ENCODE measurements around the gene FOXN3. TPM values are rescaled to one million over a fixed set of nuclear protein-coding genes. Genes with fewer than 3 reads are reported as not detected.

Gene FOXN3
- total RNA-seq, 4 donors from 2014 or later, result 66.1 to 130 (median 109) TPM

DNA sequence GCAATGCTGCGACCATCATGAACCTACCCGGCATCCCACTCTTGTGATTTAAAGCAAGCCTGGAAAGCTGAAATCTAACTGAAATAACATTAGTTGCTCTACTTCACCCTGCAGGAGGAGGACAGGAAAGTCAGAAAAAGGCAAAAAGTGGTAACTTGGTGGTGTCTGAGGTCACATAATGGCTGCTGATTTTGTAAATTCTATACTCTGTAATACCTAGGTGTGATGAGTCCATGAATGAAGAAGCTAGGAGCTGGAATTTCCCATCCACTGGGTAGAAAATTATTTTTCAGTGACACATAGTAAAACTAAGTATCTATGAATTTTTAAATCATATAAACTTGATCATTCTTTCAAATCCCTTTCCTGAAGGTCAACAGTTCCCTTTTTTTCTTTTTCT, 183.8 kb downstream of the FOXN3 start:
- no peak overlapping the region for H3K4me3 ChIP-seq
- H3K9me3 ChIP-seq, result no peaks in the 10 kb centered on the region
- peaks cover 0 to 15% (median 2%) of the 10 kb centered on the region in 4 donors for H3K4me1 ChIP-seq
- WGBS, 2 donors (ENCODE audit: low coverage in 1 of 2), result 97 to 100% methylated on average over 2 of the region's 2 CpGs
- H3K36me3 ChIP-seq, result no peaks in the 10 kb centered on the region
- intact Hi-C loops (cut with DNase I; ENCODE audit: low total_unique reads) (loop anchor here (10.0 kb wide), 1 partner anchor 768 kb away; no protein-coding TSS in a partner anchor), in situ Hi-C loops (cut with MboI; ENCODE audit: low pct_ligation_motif_present in 1 of 4, low pct_unique_long_range_greater_than_20kb in 1 of 4, low sequenced_read_pairs in 3 of 4) (no loop called here)
- no peaks in the 10 kb centered on the region for H3K27me3 ChIP-seq
- H3K27ac ChIP-seq, result no peak overlapping the region
- TF ChIP-seq EP300 (IDR thresholded peaks at IDR 0.05; ENCODE audit: low read depth), result no peak
- no peak for TF ChIP-seq POLR2AphosphoS5 (IDR thresholded peaks at IDR 0.05)
- no peak for TF ChIP-seq CTCF (IDR thresholded peaks at IDR 0.05)
- TF ChIP-seq POLR2A (IDR thresholded peaks at IDR 0.05), result no peak
- DNase-seq, result no peak

GRCh38 chr14:89232265-89233070, 184.6 kb downstream of the FOXN3 start:
- Histone ChIP-seq H3K4me3 (no peak overlapping the region), H3K27me3 (no peaks in the 10 kb centered on the region), H3K4me1 (peaks cover 0 to 22% (median 2%) of the 10 kb centered on the region in 4 donors), H3K27ac (no peak overlapping the region), H3K36me3 (no peaks in the 10 kb centered on the region), H3K9me3 (no peaks in the 10 kb centered on the region)
- in situ Hi-C loops (cut with MboI; ENCODE audit: low pct_ligation_motif_present in 1 of 4, low pct_unique_long_range_greater_than_20kb in 1 of 4, low sequenced_read_pairs in 3 of 4), result no loop called here
- WGBS, 2 donors (ENCODE audit: low coverage in 1 of 2), result 92 to 93% methylated on average over 8 to 18 of the region's 18 CpGs
- intact Hi-C loops (cut with DNase I; ENCODE audit: low total_unique reads), result loop anchor here (10.0 kb wide), 1 partner anchor 768 kb away; no protein-coding TSS in a partner anchor
- no peak for DNase-seq
- TF ChIP-seq EP300 (IDR thresholded peaks at IDR 0.05; ENCODE audit: low read depth) (no peak), CTCF (IDR thresholded peaks at IDR 0.05) (no peak), POLR2A (IDR thresholded peaks at IDR 0.05) (no peak), POLR2AphosphoS5 (IDR thresholded peaks at IDR 0.05) (no peak)

DNA sequence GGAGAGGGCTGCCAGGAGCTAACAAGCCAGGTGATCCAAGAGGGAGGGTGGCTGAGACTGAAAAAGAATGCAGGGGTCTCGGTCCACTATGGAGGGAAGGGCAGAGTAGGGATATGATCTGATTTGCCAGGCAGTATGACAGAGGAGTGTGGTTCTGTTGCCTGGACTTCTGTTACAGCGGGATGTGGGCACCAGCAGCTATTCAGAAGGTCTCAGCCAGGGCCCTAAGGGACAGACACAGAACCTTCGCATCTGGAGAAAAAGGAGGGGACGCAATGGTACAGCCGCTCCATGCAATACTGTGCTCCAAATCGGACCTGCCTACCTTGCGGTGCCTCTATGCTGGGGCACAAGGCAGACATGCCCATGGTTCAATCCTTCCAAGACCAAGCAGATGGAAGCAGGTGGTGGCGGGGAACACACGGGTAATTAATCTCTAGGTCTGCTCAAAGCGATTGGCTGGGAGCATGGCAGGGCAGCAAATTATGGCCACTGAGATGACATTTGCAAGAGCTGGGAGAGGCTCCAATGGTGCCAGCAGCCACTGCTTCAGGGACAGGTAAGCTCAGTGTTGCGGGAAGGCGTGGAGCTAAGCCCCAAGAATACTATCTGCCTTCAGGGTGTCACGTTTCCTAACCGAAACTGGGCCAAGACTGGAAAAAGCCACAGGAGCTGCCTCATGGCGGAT, 185.5 kb downstream of the FOXN3 start:
- in situ Hi-C loops (cut with MboI; ENCODE audit: low pct_ligation_motif_present in 1 of 4, low pct_unique_long_range_greater_than_20kb in 1 of 4, low sequenced_read_pairs in 3 of 4), result no loop called here
- no peaks in the 10 kb centered on the region for H3K36me3 ChIP-seq
- no peak for DNase-seq
- no peaks in the 10 kb centered on the region for H3K9me3 ChIP-seq
- intact Hi-C loops (cut with DNase I; ENCODE audit: low total_unique reads), result loop anchor here (10.0 kb wide), 1 partner anchor 767 kb away; no protein-coding TSS in a partner anchor
- peaks cover 0 to 29% (median 2%) of the 10 kb centered on the region in 4 donors for H3K4me1 ChIP-seq
- 95 to 100% methylated on average over 10 to 15 of the region's 15 CpGs for WGBS, 2 donors (ENCODE audit: low coverage in 1 of 2)
- no peak overlapping the region for H3K4me3 ChIP-seq
- no peaks in the 10 kb centered on the region for H3K27me3 ChIP-seq
- no peak overlapping the region for H3K27ac ChIP-seq
- no peak for TF ChIP-seq POLR2AphosphoS5 (IDR thresholded peaks at IDR 0.05)
- no peak for TF ChIP-seq POLR2A (IDR thresholded peaks at IDR 0.05)
- TF ChIP-seq CTCF (IDR thresholded peaks at IDR 0.05), result no peak
- no peak for TF ChIP-seq EP300 (IDR thresholded peaks at IDR 0.05; ENCODE audit: low read depth)

- H3K9me3 ChIP-seq, result no peaks in the 10 kb centered on the region
- H3K36me3 ChIP-seq, result no peaks in the 10 kb centered on the region
- H3K4me1 ChIP-seq, result peaks cover 0 to 32% (median 2%) of the 10 kb centered on the region in 4 donors
- in situ Hi-C loops (cut with MboI; ENCODE audit: low pct_ligation_motif_present in 1 of 4, low pct_unique_long_range_greater_than_20kb in 1 of 4, low sequenced_read_pairs in 3 of 4) (no loop called here), intact Hi-C loops (cut with DNase I; ENCODE audit: low total_unique reads) (no loop called here)
- 61 to 67% methylated on average over 10 of the region's 10 CpGs for WGBS, 2 donors (ENCODE audit: low coverage in 1 of 2)
- H3K27me3 ChIP-seq, result no peaks in the 10 kb centered on the region
- TF ChIP-seq POLR2A (IDR thresholded peaks at IDR 0.05) (no peak), CTCF (IDR thresholded peaks at IDR 0.05) (no peak), POLR2AphosphoS5 (IDR thresholded peaks at IDR 0.05) (no peak), EP300 (IDR thresholded peaks at IDR 0.05; ENCODE audit: low read depth) (no peak)
- no peak overlapping the region for H3K4me3 ChIP-seq
- no peak for DNase-seq
- peak overlapping the region in 2 of 4 donors; percentile 6 to 21 for H3K27ac ChIP-seq
Observed at GRCh38 chr14:89228921-89229639, 188.0 kb downstream of the FOXN3 start.

All from transverse colon (tissue), 4 donors.